H4 (cell line): ENCODE data around the gene ESR2. TPM values are rescaled to one million over a fixed set of nuclear protein-coding genes. Genes with fewer than 3 reads are reported as not detected.
A peak's percentile ranks its signal among the peaks of the same experiment; 100 is the strongest.
"Not testable (repeated sequence)": the region's sequence is repeated elsewhere in the genome, so short reads cannot be mapped to it uniquely, and the experiment has no call there.

ENCODE experiments used
- DNase-seq: peaks from one replicate; pipeline ENCODE4 v3.0.0-alpha.2; 2015; ENCODE audit warnings: low spot score
- total RNA-seq: library from RNA; depleted of rRNA; stranded (reverse); fragments of >200 nt; shearing (Covaris generic); gene quantifications from 2 replicates; pipeline ENCODE4 v1.2.3, GENCODE V29; 2014

The ESR2 gene
- total RNA-seq, 1 experiment from 2014 or later = not detected

GRCh38 chr14:64198486-64198885 is 95.7 kb downstream of the ESR2 start:
- no peak for DNase-seq

GRCh38 chr14:64197996-64198395 is 96.2 kb downstream of the ESR2 start:
- DNase-seq = no peak

- DNase-seq = peak; percentile 29
These were observed 97.3 kb downstream of the ESR2 start for GRCh38 chr14:64196814-64197411.

GRCh38 chr14:64196056-64196455 is 98.1 kb downstream of the ESR2 start:
- DNase-seq = no peak

GRCh38 chr14:64195199-64195598 is 99.0 kb downstream of the ESR2 start:
- no peak for DNase-seq

- no peak for DNase-seq
These were observed 99.8 kb downstream of the ESR2 start for GRCh38 chr14:64194404-64194803.

GRCh38 chr14:64193821-64194220 is 100.3 kb downstream of the ESR2 start:
- DNase-seq = no peak

GRCh38 chr14:64191756-64192155 is 102.4 kb downstream of the ESR2 start:
- DNase-seq = peak; percentile 72

GRCh38 chr14:64190974-64191502 is 103.1 kb downstream of the ESR2 start:
- DNase-seq = no peak

GRCh38 chr14:64187331-64187730 is 106.8 kb downstream of the ESR2 start:
- DNase-seq = no peak

- DNase-seq = no peak
These were observed 107.7 kb downstream of the ESR2 start for GRCh38 chr14:64186231-64187129.

- no peak for DNase-seq
These were observed 109.0 kb downstream of the ESR2 start for GRCh38 chr14:64185184-64185583.

GRCh38 chr14:64184103-64184729 is 110.0 kb downstream of the ESR2 start:
- DNase-seq = no peak

- not testable (repeated sequence) for DNase-seq
These were observed 111.3 kb downstream of the ESR2 start for GRCh38 chr14:64182908-64183307.

- DNase-seq = no peak
These were observed 115.4 kb downstream of the ESR2 start for GRCh38 chr14:64178814-64179213.

- DNase-seq = no peak
These were observed 117.8 kb downstream of the ESR2 start for GRCh38 chr14:64176330-64176729.

- no peak for DNase-seq
These were observed 119.0 kb downstream of the ESR2 start for GRCh38 chr14:64174922-64175782.

GRCh38 chr14:64170181-64170580 is 124.0 kb downstream of the ESR2 start:
- no peak for DNase-seq

GRCh38 chr14:64159588-64159987 is 134.6 kb downstream of the ESR2 start:
- no peak for DNase-seq

GRCh38 chr14:64158608-64159007 is 135.6 kb downstream of the ESR2 start:
- no peak for DNase-seq

- DNase-seq = no peak
These were observed 144.2 kb downstream of the ESR2 start for GRCh38 chr14:64149921-64150320.
